Dedifferentiated amniotic fluid mesenchymal stem cell (primary cell): ENCODE data around the gene CACTIN.

Experiments
- DNase-seq: peaks from one replicate; pipeline ENCODE4 v3.0.0-alpha.2; 2016; ENCODE audit errors: extremely low spot score

CACTIN gene

GRCh38 chr19:3610745-3611717 lies 15.6 kb downstream of the CACTIN start:
- no peak for DNase-seq

- DNase-seq, result no peak
Measured at GRCh38 chr19:3609779-3610719, 16.5 kb downstream of the CACTIN start.

DNA sequence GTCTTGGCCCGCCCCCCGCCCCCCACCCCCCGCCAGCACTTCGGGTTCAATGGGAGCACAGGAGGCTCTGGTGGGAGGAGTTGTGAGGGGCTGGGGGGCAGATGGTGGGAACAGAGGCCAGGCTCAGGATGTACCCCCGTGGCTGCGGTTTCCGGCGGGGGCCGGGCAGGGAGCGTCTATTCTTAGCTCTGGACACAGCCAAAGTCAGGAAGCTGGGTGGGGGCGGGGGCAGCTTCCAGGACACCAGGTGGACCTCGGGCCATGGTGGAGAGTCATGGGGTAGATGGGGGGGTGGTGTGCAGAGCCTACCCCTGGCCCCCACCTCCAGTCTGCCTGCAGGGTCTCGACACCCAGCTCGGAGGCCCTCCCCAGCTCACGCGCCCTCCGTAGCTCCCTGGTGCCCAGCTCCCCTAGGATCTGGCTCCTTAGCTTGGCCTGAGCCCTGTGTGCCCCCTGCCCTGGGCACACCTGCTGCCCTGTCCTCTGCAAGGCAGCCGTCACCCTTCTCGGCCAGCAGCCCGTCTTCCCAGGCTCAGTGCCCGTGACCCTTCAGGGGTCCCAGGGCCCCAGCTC lies 17.8 kb downstream of the CACTIN start:
- no peak for DNase-seq

- no peak for DNase-seq
Measured at GRCh38 chr19:3608079-3608641, 18.4 kb downstream of the CACTIN start.

- no peak for DNase-seq
Measured at GRCh38 chr19:3607303-3608078, 19.1 kb downstream of the CACTIN start.

GRCh38 chr19:3606690-3607289 lies 19.8 kb downstream of the CACTIN start, which contains the start of gene TBXA2R:
Gene TBXA2R (minus strand): TSS chr19:3606875. CDS start chr19:3600634, 6,241 bp downstream.
- DNase-seq, result peak; percentile 24

GRCh38 chr19:3606174-3606689 lies 20.4 kb downstream of the CACTIN start:
- no peak for DNase-seq

- no peak for DNase-seq
Measured at GRCh38 chr19:3605770-3606169, 20.8 kb downstream of the CACTIN start.

GRCh38 chr19:3605361-3605760 lies 21.2 kb downstream of the CACTIN start:
- DNase-seq, result no peak

DNA sequence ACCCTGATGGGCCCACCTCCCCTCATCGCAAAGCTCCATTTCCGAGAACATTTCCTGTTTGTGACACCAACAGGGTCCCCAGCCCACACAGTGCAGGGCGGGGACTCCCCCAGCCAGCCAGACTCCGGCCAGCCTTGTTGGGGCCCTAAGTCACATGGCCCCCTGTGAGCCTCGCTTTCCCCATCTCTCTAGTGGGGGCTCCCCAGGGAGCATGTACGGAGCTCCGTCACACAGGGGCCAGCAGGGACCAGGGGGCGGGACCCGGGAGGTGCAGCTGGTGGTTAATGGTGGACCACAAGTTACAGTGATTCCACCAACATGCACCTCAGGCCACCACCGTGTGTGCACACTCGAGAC lies 21.6 kb downstream of the CACTIN start:
- no peak for DNase-seq

- no peak for DNase-seq
Measured at GRCh38 chr19:3604227-3604986, 22.2 kb downstream of the CACTIN start.

DNA sequence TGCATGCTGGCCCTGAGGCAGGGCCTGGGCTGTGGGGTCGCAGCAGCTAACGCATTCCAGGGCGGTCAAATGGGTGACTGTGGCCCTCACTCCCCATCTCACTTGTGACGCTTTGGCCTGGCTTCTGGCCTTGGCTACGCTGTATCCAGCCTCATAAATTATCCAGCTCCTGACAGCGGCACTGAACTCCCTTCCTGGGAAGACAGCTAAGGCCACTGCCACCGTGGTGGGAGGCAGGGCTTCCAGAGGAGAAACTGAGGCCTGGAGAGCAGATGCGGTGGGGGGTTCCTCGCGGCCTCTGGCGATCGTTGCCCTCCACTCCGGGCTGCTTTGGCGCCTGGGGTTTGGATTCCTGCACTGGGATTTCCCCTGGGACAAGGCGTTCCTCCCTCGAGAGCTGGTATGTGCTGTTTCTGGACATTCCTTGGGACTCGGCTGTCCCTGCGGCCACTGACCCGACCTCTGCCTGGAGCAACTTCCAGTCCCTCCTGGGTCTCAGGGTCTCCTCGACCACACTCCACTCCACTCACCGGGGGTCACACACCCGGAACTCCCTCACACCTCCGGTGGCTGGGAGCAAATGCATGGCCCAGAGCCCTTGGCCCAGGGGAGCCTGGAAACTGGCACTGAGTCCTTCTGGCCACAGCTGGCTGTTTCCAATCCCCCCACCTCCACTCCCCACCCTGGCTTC lies 23.3 kb downstream of the CACTIN start:
- no peak for DNase-seq

DNA sequence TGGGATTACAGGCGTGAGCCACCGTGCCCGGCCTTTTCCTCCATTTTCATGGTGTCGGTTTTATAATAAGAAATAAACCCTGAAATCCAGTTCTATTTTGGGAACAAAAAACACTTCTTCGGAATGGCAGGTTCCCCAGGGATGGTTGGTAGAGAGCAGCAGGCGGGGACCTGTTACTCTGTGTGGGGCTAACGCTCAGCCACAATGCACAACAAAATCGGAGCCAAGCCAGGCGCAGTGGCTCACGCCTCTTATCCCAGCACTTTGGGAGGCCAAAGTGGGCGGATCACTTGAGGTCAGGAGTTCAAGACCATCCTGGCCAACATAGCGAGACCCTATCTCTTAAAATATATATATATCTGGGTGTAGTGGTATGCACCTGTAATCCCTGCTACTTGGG lies 25.6 kb downstream of the CACTIN start:
- no peak for DNase-seq

DNA sequence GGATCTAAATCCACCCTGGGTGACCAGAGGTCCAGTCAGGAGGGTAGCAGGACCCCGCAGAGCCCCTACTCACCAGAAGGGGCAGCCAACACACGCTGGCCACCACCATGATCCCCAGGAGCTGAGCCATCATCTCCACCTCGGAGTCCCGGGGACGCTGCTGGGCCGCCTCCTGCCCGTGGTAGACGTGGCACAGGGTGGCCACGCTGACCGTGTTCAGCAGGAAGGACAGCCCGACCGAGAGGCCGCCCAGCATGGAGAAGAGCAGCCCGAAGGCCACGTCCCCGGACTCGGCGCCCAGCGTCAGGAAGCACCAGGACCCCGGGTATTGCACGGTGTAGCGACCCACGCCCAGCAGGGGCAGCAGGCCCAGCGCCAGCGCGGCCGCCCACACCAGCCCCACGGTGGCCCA lies 26.8 kb downstream of the CACTIN start:
- DNase-seq, result no peak

DNA sequence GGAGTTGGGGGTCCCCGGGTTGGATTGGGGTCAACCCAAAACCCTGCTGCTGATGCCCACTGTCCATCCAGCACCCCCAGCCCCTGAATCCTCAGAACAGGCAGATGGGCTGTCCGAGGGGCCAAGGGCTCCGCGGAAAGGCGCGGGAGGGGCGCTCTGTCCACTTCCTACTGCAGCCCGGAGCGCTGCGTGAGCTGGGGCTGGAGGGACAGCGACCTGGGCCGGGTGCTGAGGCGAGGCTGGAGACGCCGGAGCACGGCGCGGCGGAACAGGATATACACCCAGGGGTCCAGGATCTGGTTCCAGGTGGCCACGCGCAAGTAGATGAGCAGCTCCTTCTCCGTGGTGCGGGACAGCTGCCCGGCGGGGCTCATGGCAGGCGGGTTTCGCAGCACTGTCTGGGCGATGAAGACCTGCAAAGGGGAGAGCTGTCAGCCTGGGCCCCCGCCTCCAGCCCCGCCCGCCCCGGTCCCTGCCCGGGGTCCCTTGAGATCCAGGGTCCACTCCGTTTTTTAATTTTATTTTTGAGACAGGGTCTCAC lies 31.0 kb downstream of the CACTIN start:
- DNase-seq, result no peak

DNA sequence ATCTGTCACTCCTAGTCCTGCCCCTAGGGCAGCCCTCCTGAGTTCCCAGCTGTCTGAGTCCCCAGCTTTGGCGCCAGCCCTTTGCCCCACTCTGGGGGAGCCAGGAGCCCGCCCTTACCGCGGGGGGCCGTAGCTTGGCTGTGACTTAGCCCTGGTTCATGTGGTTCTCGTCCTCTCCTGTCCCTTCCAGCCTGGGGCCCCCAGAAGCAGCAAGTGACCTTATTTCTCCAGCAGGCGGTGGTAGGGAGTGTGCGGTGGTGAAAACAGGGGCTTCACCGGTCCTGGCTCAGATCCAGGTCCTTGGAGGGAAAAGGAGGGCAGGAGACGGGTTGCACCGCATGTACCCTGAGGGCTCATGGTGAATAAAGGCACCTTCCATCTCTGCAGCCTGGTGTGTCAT lies 33.4 kb downstream of the CACTIN start:
- DNase-seq, result no peak

DNA sequence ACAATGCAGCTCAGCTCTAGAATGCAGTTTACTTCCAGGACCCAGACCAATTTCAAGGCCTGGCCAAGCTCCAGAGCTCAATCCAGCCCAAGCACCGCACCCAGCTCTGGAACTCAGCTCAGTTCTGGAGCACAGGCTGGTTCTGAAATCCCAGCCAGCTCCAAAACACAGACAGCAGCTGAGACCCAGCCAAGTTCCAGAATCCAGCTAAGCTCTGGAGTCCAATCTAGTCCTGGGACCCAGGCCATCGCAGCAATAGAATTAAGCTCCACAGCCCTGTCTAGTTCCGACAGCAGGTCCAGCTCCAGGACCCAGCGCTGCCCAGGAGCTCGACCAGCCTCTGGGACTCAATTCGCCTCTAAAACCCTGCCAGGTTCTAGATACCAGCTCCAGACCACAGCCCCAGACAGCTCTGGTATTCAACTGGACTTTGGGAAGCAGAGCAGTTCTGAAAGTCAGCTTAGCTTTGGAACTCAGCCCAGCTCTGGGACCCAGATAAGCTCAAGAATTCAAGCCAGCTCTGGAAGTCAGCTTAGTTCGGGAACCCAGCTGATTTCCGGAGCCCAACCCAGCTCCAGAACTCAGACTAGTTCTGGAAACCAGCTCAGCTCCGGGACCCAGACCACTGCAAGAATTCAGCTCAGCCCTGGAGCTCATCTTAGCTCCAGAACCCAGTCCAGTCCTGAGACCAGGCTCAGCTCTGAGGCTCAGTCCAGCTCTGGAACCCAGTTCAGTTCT lies 34.5 kb downstream of the CACTIN start:
- no peak for DNase-seq
